Inflammatory macrophage (primary cell): ENCODE results near the gene FNTB.
"Not testable (repeated sequence)": the region's sequence is repeated elsewhere in the genome, so short reads cannot be mapped to it uniquely, and the experiment has no call there.

Source experiments
- DNase-seq, 2 donors: peaks; one replicate each; pipeline ENCODE4 v3.0.0-alpha.2; 2020 to 2022

The FNTB gene

DNA sequence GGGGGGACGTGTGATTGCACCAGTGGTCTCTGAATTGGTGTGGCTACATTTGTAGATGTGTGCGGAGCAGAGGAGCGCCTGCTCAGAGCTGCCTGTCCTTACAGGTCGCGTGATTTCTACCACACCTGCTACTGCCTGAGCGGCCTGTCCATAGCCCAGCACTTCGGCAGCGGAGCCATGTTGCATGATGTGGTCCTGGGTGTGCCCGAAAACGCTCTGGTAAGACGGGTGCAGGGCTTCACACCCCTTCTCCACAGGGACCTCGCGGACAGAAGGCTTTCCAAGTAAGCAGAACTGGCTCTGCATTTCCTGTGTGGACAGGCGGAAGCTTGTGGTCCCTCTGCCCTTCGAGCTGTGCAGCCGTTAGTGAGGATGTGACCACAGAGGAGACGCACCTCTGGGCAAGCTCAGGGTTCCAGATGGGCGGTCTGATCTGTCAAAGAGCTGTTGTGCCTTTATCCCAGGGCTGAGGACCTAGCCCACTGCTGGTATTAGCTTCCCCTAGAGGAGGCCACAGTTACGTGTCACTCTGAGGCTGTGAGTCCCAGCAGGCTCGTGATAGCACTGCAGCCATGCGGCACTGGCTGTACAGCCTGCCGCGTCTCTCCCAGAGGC lies 67.9 kb downstream of the FNTB start:
- DNase-seq = peak; percentile 60 to 72

DNA sequence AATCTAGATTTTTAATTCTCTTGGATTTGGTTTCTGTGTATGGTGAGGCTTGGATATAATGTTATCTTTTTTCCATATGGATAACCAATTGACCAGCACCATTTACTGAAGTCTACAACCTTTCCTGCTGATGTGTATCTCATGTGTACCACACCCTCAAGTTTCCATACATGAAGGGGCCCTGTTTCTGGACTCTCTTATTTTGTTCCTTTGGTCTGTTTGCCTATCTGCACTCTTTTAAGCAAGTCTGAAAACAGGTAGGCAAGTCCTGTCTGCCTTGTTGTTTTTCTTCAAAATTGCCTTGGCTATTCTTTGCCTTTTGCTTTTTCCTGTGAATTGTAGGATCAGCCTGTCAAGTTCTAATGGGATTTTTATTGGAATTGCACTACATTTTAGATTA lies 71.0 kb downstream of the FNTB start:
- no peak for DNase-seq

DNA sequence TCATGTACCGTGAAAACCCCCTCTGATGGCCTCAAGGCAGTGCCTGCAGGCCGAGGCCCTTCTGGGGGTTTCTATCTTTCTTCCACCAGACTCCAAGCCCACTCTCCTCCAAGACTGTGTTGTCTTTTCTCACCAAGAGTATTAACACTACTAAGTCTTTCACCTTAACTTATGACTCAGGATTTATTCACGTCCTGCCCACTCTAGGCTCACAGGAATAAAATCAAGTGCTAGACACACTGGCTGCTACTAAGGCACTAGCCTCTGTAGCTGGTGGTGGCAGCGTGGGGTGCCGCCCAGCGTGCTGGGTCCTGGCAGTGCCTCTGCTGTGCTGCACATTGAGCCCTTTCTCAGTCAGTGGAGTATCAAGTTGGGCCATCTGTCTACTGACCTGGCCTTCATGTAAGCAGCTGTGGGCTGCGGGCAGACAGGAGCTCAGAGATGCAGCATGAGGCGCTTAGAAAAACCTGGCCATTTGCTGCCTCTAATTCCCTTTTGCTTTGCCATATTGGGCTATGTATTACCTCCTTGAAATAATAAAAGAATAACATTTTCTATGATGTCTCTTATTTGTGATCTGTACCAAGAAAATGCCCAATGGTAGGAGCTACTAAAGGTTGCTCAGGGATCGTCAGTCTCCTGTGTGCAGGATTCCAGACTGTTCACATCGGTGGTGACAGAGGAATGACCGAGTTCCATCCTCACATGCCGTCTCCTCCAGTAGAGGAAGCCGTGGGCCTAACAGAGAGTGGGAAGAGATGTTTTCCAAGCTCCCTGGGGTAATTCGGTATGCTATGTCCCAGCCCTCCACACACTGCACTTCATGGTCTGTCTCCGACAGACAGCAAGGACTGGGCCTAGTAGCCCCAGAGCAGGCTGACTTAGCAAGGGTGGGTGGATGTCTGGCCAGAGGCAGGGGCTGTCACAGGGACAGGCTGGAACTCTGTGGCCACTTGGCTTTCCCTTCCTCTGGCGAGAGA lies 75.7 kb downstream of the FNTB start:
- DNase-seq = no peak

DNA sequence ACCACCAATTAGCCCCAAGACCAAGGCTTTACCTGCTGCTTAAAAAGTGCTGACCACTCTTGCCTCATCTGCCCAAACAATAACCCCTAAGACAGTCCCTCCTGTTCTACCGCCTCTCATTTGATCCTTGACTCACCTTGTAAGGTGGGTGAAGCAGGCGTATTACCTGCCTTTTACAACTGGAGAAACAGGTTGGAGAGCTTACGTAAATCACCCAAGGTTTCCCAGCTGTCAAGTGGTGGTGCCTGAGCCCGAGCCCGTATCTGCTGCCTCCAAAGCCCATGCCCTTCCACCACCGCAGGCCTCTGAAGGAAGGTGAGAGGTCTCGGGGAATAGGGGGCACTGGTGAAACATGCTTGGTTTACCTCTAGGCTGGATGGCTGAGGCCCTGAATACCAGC lies 79.0 kb downstream of the FNTB start:
- DNase-seq = no peak

DNA sequence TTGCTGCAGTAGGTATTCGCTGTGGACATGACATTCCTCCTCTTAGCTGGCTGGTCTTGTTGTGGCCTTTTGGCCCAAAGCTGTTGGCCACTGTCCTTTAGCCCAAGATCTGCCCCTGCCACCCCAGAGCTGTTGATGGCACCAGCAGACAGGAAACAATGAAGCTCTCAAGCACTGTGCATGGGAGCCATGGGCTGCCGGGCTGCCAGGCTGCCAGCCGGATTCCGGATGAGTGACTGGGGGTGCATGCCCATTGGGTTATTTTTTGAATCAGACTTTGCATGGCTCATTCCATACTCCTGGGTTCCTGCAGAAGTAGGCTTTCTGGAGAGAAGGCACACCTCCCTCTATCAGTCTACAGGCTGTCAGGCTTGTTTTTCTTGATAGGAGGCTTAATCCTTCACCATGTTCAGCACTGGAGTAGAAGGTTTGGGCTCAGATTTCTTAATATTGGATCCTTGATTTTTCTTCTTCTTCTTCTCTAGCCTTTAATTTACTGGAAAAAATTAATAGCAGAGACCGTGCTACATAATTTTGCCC lies 83.2 kb downstream of the FNTB start:
- no peak for DNase-seq

DNA sequence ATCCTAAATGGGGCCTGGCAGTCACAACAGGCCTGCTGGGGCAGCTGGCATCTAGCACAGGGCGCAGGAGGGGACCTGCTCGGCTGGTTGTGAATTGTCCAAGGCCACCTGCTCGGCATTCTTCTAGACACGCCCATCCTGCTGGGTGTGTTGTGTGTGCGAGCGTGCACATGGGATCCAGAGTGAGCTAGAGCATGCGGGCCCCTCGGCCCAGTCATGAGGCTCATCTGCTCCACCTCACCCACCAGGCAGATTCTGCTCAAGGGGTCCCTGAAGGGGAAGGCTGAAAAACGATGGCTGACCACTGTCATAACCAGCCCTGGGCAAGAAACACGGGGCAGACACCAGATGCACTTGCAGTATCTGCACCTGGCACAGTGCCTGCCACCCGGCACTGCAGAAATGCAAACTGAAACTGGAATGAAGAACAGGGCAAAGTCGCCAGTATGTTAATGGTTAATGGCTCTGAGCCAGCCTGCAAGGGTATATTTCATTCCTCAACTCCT lies 83.8 kb downstream of the FNTB start:
- DNase-seq = no peak

DNA sequence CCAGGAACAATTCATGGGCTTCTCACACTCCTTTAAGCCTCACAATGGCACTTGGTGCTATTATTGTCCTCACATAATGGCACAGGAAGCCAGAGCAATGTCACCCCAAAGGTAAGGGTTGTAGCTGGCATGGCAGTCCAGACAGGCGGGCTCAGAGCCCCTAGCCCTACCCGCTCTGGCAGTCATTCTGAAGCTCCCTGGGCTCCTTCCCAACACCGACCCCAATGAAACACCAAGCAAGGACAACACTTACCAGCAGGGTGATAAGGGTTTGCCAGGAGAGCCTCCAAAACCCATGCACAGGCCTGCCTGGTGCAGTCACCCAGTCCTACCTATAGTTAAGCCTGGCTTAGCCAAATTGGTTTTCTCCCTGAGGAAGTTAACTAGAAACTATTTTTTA lies 84.8 kb downstream of the FNTB start:
- no peak for DNase-seq

DNA sequence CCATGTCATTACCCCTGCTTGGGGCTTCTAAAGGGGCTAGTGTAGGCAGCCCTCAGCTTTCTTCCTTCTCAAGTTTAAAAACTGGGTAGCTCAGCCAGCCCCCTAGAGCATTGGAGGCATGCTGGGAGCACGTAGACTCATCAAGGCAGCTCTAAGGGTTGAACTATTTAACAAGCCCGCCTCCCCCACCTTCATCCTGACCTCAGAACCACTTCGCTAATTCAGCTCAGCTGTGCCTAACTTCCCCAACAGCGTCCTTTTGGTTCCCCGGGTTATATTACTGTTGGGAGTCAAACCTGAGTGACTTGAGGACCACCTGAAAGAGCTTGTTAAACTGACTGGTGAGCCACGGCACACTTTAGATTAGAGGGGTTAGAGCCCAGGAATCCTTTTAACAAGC lies 85.6 kb downstream of the FNTB start:
- peak in 1 of 2 donors; percentile 11 for DNase-seq

DNA sequence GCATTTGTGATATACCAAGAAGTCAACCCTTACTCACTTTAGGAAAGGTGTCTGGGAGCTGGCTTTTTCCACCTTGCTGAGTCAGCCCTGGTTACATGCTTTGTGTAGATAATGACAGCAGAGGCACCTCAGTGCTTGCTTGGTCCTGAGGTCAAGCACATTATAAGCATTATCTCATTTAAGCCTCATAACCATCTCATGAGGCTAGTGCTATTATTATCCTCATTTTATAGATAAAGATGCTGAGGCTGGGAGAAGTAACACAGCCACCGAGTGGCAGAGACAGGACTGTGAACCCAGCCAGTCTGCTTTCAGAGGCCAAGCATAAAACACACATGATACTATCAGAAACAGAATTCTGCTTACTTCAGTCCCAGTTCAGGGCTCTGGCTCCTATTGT lies 86.2 kb downstream of the FNTB start:
- no peak for DNase-seq

DNA sequence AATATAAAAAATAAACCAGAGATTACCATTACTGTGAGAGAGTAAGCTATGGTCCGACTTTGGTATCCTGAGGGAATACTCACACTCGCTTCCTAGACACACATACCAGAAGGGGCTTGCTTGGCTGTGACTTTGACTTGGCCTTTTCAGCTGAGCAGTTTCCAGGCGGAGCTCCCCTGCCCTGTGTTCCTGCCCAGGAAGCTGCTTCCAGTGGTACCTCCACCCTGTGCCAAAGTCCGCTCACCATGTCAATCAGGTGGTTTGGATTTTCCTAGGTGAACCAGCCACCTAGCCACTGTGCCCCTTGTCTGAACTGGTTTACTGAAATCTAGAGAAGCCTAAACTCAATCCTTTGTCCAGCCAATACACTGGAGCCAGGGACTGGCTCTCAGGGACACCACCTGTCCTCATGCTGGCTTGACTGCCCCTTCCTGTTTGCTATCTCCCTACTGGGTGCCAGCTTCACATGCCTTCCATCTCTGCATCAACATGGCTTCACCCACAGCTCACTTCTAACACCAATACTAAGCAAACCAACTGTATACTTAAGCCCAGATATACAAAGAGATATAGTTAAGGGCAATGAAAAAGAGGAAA lies 87.0 kb downstream of the FNTB start:
- no peak for DNase-seq

DNA sequence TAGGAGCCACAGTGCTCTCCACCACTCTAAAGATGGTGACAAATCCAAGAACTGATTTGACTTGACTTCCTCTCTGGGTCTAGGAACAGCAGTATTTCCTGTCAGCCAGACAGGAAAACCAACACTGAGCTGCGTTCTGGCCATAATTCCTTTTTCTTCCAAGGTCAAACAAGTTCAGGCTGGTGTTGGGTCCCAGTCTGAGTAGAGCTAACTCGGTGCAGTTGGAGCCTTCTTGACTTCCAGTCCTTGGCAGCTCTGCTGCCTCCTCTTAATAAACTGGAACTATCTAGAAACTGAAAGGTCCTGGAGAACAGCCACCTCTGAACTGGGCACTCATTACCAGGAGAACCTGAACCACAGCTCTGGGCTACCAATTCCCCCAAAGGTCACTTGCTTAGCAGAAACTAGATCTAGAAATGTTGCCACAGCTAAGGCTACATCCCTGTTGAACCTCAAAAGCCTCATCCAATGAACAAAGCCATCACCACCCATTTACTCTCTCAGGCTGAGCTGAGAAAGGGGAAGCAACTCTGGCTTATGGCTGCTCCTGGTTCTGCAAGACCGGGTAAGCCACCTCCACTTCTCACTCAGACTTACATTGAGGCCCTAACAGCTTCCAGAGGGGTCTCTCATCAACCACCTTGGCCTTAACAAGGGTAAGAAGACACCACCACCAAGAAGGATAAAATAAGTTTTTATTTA lies 87.9 kb downstream of the FNTB start:
- DNase-seq = peak; percentile 84 to 87

DNA sequence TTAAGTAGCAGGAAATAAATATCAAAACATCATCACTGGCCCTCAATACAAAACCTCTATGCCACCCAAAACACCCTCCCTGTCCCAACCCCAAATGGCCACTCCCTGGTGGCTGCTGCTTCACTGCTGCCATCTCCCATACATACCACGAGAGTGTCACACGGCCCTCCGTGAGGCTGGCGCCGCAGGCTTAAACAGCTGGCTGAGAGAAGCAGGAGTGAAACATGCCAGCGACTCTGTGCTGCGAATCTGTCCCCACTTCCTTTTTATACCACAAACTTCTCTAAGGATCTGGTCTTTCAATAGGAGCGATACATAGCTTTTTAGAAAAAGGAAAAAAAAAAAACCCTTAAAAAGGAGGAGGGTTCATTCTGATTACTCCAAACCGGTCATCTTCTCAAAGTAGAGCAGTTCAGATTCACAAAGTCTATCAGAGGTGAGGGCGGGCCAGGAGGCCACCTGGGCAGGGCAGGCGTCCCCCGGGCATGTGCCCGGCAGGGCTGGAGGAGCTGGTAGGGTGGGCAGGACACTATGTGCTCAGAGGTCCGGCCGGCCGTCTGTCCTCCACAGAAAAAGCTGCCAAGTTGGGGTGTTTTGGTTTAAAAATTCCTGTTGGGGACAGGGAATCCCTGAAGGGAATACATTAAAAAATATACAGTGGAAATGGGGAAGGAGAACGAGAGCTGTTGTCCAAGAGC lies 89.1 kb downstream of the FNTB start:
- DNase-seq = peak; percentile 50 to 89

DNA sequence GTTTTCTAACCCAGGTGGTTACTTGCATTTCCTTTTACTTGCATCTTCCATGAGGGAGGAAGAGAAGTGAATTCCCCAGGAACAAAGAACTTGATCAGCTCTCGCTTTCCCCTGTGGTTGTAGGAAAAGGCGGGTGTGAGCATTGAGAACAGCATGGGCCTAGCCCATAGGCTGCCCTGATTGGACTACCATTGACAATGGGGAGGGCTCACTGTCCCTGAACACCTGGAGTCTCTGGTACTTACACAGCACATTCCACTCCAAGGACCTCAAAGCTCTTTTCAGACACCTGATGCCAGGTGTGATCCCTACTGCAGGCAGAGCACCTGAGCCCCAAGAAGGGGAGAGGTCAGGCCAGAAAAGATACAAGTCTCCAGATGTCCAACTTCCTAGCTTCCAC lies 90.6 kb downstream of the FNTB start:
- no peak for DNase-seq

DNA sequence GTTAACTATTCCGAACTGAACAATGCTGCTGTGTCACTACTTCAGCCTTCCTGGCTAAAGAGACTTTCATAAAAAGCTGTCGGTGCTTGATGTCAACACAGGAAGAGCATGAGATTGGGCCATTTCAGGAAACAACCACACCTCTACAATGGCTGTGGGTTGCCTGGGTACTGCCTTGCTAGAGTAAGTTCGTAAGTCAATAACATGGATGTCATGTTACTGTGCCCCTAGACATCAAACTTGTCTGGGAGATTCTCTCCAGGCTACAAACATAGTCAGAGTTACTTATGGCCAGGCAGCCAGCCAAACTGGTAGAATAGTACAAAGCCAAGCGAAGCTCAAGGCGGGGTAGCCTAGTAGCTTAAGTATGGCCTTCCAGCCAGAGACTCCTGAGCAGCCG lies 92.5 kb downstream of the FNTB start:
- DNase-seq = peak; percentile 55 to 60

DNA sequence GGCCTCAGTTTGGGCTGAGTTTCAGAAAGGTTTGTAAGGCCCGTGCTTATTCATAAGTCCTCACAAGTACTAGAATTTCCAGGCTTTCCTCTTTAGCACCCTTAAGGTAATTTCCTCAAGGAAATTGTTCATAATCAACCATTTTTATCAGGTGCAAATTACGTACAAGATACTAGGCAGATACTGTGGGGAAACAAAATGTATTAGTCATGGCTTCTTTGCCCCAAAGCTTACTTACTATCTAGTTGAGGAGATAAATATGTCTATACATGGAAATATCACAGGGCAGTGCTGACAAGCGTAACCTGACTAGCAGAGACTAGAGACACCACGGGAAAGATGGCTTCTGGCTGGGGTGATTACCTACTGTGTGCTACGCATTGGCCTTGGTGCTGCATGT lies 93.1 kb downstream of the FNTB start:
- no peak for DNase-seq

DNA sequence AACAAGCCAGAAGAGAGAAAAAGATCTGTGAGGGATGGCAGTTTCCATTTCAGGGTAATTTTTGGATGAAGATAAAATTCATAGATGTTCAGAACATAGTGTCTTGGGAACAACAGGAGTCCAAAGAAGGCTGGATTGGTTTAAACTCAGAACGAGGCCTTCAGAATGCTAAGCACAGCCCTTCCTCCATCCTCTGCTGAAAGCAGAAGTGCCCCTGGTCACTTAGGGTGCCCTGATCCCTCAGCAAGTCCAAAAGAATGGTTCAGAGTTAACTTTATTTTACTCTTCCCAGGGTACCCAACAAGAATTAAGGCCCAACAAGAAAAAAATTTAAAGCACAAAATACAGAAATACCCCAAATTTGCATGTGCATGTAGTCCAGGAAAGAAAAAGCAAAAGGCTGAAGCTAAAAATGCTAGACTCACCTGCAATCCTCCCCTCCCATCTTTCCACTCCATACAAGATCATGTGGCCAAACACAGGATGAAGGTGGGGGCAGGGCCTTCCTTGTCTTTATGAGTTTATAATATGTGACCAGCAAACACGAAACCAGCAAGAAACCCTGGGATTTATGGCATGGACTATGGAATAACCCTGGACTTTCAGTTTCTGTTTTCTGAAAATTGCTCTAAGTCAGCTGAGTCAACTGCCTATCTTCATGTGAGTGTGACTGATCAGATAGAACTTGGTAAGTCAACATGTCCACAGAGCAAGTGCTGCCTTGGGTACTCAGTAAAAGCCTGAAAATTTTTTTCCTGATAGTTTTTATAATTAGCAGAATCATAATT lies 94.5 kb downstream of the FNTB start:
- peak in 1 of 2 donors; percentile 52 for DNase-seq

DNA sequence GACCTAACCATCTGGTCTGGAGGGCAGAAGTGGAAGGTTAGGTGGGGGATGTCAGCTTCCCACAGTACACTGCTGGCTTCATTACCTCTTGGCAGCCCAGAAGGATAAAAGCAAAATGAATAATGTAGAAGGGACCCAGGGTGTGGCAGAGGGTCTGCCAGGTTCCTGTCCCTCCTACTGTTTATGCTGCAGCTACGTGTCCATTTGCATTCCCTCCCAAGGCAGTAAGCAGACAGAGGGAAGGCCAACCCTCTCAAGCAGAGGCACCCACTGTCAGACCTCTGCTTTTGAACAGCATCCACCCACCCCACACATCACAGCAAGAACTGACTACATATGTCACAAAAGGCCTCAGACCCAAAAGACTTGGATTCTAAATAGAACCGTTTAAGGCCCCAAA lies 96.2 kb downstream of the FNTB start:
- no peak for DNase-seq

DNA sequence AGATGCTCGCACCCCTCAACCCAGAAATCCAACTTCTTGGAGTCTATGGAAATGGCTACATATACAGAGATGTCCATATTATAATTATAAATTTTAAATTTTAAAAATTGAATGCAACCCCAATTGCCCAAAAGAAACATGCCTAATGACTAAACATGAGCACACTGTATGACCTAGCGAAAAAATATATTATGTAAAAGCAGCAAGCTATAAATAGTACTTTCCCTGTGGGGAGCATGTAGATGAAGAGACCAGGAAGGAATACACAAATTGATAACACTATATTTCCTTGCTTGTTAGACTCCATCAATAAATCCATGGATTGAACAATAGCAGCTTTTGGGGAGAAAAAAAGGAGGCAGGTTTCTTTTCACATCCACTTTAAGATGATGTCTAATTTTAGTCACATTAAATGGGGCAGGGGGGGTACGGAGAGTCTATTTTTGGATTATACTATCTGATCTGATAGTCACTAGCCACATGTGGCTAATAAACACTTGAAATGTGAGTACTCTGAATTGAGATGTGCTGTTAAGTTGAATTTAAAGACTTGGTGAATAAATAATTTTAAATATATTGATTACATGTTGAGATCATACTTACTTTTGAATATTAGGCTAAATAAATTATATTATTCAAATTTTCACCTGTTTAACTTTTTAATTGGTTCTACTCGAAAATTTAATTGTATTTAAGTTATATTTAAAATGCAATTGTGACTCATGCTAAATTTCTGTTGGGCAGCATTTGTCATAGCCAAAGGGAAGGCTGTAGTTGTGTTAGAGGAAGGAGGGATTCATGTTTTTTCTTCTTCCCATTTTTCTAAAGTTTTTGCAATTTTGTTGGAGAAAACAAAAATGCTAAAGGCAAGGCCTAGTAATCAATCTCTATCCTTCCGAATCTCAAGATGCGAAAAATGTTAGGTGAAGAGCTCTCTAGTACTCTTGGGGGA lies 98.1 kb downstream of the FNTB start:
- DNase-seq = no peak

DNA sequence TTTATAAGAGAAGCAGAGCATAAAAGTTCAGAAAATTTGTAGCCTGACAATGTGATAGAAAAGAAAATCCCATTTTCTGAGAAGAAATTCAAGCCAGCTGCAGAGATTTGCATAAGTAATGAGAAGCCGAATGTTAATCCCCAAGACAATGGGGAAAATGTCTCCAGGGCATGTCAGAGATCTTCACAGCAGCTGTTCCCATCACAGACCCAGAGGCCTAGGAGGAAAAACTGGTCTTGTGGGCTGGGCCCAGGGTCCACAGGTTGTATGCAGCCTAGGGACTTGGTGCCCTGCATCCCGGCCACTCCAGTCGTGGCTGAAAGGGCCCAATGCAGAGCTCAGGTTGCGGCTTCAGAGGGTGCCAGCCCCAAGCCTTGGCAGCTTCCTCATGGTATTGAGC lies 100.0 kb downstream of the FNTB start:
- DNase-seq = not testable (repeated sequence)

DNA sequence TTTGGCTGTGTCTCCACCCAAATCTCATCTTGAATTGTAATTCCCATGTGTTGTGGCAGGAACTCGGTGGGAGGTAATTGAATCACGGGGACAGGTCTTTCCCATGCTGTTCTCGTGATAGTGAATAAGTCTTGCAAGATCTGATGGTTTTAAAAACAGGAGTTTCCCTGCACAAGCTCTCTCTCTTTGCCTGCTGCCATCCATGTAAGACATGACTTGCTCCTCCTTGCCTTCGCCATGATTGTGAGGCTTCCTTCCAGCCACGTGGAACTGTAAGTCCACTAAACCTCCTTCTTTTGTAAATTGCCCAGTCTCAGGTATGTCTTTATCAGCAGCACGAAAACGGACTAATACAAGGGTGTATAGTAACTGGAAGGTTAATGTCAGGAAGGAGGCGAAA lies 101.1 kb downstream of the FNTB start:
- not testable (repeated sequence) for DNase-seq
